Choroid plexus epithelial cell (primary cell): Measurements from ENCODE around the gene PRSS1.
A peak's percentile ranks its signal among the peaks of the same experiment; 100 is the strongest.

ENCODE experiments used
- DNase-seq: peaks from one replicate; pipeline ENCODE4 v3.0.0-alpha.2; 2010; ENCODE audit warnings: low read depth
- H3K4me3 ChIP-seq: 2 replicates; pipeline ENCODE4 v1.5.1; 2011; ENCODE audit warnings: low read depth, mild to moderate bottlenecking, control low read depth, low read length, moderate library complexity
- CTCF ChIP-seq: conservative IDR thresholded peaks from 2 replicates; pipeline ENCODE4 v1.5.1; 2011; ENCODE audit warnings: low read depth, mild to moderate bottlenecking, control low read depth, inconsistent platforms, low read length, moderate library complexity

Gene PRSS1

GRCh38 chr7:142797391-142798377 lies 48.4 kb downstream of the PRSS1 start:
- peak overlapping the region; percentile 75 for H3K4me3 ChIP-seq
- no peak for TF ChIP-seq CTCF
- no peak for DNase-seq

- H3K4me3 ChIP-seq = peak overlapping the region; percentile 75
- no peak for TF ChIP-seq CTCF
- DNase-seq = no peak
Measured at GRCh38 chr7:142798451-142799436, 49.5 kb downstream of the PRSS1 start.

GRCh38 chr7:142799437-142799835 lies 50.2 kb downstream of the PRSS1 start:
- peak overlapping the region; percentile 2 for H3K4me3 ChIP-seq
- TF ChIP-seq CTCF = no peak
- DNase-seq = no peak

GRCh38 chr7:142800088-142800487 lies 50.8 kb downstream of the PRSS1 start:
- TF ChIP-seq CTCF = no peak
- DNase-seq = no peak
- H3K4me3 ChIP-seq = no peak overlapping the region

- no peak for DNase-seq
- no peak for TF ChIP-seq CTCF
- no peak overlapping the region for H3K4me3 ChIP-seq
Measured at GRCh38 chr7:142800699-142801260, 51.5 kb downstream of the PRSS1 start.

- DNase-seq = no peak
- no peak overlapping the region for H3K4me3 ChIP-seq
- TF ChIP-seq CTCF = no peak
Measured at GRCh38 chr7:142801601-142802295, 52.5 kb downstream of the PRSS1 start.
